T-helper 2 cell (primary cell): Measurements from ENCODE around the gene PDZD2.
"Not testable (repeated sequence)": the region's sequence is repeated elsewhere in the genome, so short reads cannot be mapped to it uniquely, and the experiment has no call there.

ENCODE experiments used
- DNase-seq, 5 experiments: peaks; one replicate each; pipeline versions ENCODE4 v3.0.0 to v3.0.0-alpha.2; 2012 to 2022

PDZD2 gene

DNA sequence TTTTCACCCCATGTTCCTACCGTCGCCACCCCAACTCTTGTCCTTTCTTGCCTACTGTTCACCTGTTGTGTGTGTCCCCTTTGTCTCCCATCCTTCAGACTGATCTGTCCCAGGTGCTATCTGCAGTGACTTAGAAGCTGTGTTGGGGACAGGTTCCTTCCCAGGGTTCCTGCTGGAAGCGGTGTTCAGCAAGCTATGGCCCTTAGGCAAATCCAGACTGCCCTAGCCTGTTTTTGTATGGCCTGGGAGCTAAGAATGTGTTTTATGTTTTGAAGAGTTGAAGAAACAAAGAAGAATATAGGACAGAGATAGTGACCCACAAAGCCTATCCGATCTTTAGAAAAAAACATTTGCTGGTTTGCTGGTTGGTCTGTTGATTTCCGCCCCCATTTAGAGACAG, 298.8 kb downstream of the PDZD2 start:
- no peak for DNase-seq

- DNase-seq: no peak
Measured at GRCh38 chr5:31939151-31939550, 300.2 kb downstream of the PDZD2 start.

- no peak for DNase-seq
Measured at GRCh38 chr5:31941151-31941755, 302.3 kb downstream of the PDZD2 start.

- no peak for DNase-seq
Measured at GRCh38 chr5:31942546-31942945, 303.6 kb downstream of the PDZD2 start.

- DNase-seq: no peak
Measured at GRCh38 chr5:31944684-31945445, 305.9 kb downstream of the PDZD2 start.

GRCh38 chr5:31948006-31948405, 309.1 kb downstream of the PDZD2 start:
- DNase-seq: no peak

- no peak for DNase-seq
Measured at GRCh38 chr5:31952067-31952466, 313.1 kb downstream of the PDZD2 start.

GRCh38 chr5:31954091-31954490, 315.2 kb downstream of the PDZD2 start:
- no peak for DNase-seq

GRCh38 chr5:31957151-31957550, 318.2 kb downstream of the PDZD2 start:
- no peak for DNase-seq

GRCh38 chr5:31962351-31962751, 323.4 kb downstream of the PDZD2 start:
- DNase-seq: no peak

GRCh38 chr5:31962871-31963307, 324.0 kb downstream of the PDZD2 start:
- DNase-seq: no peak

DNA sequence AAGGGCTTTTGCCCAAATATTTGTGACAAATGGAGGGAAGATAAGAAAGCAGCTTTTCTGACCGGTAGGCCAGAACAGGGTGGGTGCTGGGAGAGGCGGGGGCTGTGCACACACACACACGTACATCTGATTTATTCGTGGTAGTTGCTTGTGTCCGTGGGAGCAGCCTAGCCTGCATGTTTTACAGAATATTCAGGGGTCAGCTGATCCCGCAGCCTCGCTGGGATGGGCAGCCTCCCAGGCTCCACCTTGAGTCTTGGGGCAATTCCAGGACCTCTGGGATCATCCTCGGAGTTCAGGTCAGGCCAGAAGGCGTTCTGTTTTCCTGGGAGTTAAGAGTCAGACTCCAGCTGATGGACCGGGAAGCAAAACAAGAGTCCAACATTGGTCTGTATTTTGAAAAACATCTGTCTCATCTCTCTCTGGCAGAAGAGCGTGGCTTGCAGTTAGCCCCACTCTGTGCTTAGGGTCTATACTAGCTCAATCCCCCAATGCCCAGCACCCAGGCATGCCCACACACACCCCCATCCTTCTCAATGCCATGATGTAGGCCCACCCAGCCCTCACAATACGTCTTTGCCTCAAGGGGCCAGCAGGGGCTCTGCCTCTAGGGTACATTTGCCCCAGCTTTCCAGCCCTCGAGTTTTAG, 324.6 kb downstream of the PDZD2 start:
- no peak for DNase-seq

- no peak for DNase-seq
Measured at GRCh38 chr5:31964007-31964360, 325.1 kb downstream of the PDZD2 start.

GRCh38 chr5:31965227-31965626, 326.3 kb downstream of the PDZD2 start:
- DNase-seq: no peak

GRCh38 chr5:31966936-31967335, 328.0 kb downstream of the PDZD2 start:
- DNase-seq: no peak

DNA sequence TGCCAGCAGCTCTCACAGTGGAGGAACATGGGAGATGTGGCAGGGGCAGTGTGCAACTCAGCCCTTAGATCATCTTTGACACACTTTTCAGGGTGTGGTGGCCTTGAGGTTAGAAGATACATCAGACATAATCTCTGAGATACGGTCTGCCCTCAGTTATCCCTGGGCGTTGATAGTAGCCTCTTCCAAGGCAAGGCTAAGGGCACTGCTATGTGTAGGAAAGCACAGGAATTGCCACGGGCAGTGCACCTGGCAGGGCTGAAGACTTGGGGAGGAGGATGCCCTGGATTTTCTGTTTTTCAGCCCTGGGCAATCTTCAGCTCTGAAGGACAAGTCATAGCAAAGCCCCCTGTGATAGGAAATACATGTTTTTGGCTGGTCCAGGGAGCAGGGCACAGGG, 328.5 kb downstream of the PDZD2 start:
- DNase-seq: no peak

GRCh38 chr5:31972558-31972957, 333.6 kb downstream of the PDZD2 start:
- peak in 1 of 5 experiments; percentile 61 for DNase-seq

- DNase-seq: not testable (repeated sequence)
Measured at GRCh38 chr5:31975189-31975612, 336.3 kb downstream of the PDZD2 start.

DNA sequence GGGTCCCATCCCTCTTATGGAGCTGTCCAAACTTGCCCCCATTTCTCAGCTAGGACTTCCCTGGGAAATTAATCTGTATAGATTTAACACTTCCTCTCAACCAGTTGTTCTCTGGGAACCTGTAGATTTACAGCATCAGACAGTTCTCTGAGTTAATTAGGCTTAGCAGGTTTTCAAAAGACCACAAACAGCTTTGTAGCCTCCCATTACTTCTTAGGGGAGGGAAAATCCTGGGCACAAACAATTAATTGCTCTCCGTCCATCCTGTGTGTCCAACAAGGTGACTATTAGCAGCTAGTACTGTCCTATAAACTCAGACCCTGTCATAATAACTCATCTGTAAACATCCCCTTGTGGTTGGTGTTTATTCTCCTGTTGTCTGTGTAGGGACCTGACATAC, 337.2 kb downstream of the PDZD2 start:
- no peak for DNase-seq

GRCh38 chr5:31981361-31981945, 342.5 kb downstream of the PDZD2 start:
- peak in 1 of 5 experiments; percentile 7 for DNase-seq

DNA sequence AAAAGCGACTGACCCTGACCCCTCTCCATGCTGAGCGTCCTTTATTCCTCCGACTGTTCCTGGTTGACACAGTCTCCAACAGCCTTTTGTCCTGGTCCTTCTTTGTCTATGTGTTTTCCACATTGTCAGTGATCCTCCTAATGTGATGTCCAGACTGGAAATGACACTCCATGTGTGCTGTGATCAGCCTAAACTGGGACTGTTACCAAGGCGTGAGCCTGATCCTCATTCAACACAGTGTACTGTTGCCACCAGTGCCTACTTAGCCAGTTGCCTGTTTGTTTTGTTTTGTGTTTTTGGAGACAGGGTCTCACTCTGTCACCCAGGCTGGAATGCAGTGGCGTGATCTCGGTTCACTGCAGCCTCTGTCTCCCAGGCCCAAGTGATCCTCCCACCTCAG, 343.1 kb downstream of the PDZD2 start:
- no peak for DNase-seq

- no peak for DNase-seq
Measured at GRCh38 chr5:31982621-31983020, 343.7 kb downstream of the PDZD2 start.

DNA sequence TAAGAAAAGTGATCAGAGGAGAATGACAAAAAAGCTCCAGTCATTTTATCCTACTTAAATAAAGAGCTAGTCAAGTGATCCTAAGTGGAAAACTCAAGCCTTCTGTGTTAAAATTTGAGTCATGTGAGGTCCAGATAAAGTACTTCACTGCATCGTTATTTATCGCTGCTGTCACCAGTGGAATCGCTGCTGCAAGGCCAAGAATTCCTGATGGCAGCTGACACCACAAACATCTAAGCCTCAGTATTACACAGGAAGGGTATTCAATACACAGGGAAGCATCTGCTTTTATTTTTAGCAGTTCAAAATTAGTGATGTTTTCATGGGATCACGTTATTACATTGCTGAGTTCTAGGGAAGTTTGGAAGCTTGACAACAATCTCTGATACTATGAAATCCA, 344.9 kb downstream of the PDZD2 start:
- DNase-seq: no peak

DNA sequence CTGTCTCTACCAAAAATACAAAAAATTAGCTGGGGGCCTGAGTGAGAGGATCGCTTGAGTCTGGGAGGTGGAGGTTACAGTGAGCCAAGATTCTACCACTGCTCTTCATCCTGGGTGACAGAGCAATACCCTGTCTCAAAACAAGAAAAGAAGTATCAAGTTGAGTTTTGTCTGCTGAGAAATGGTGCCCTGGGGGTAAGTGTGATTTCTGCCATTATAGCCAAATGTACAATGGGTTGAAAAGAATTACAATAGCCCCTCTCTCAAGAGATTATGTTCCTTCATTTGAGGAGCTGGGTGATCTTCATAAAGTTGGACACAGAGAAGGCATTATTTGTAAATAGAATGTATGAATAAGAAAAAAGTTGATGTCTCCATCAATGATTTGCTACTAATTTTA, 345.8 kb downstream of the PDZD2 start:
- no peak for DNase-seq
